Skeletal muscle tissue (tissue), 4 donors: ENCODE measurements around the gene SGCA. TPM values are rescaled to one million over a fixed set of nuclear protein-coding genes. Genes with fewer than 3 reads are reported as not detected.
A peak's percentile ranks its signal among the peaks of the same experiment; 100 is the strongest.

Experiments
- H3K27ac ChIP-seq: one replicate; pipeline ENCODE4 v1.7.0; 2013; ENCODE audit warnings: mild to moderate bottlenecking, low read depth, low read length, inconsistent platforms
- H3K27me3 ChIP-seq, 3 donors: one replicate each; pipeline ENCODE4 v1.7.0; 2013; ENCODE audit warnings: low read length in 3 of 3; ENCODE audit not compliant: control insufficient read depth in 3 of 3, insufficient read depth in 3 of 3
- H3K36me3 ChIP-seq, 3 donors: one replicate each; pipeline ENCODE4 v1.7.0; 2013; ENCODE audit warnings: low read length in 3 of 3; ENCODE audit not compliant: control insufficient read depth in 3 of 3, insufficient read depth in 3 of 3
- H3K4me1 ChIP-seq, 3 donors: one replicate each; pipeline ENCODE4 v1.7.0; 2013; ENCODE audit warnings: low read length in 3 of 3, mild to moderate bottlenecking in 3 of 3; ENCODE audit not compliant: control insufficient read depth in 3 of 3, insufficient read depth in 3 of 3
- H3K4me3 ChIP-seq, 3 donors: one replicate each; pipeline ENCODE4 v1.7.0; 2013; ENCODE audit warnings: low read length in 3 of 3
- H3K9ac ChIP-seq, 3 donors: one replicate each; pipeline ENCODE4 v1.7.0; 2013; ENCODE audit warnings: low read length in 3 of 3, mild to moderate bottlenecking in 3 of 3, moderate library complexity in 2 of 3, low read depth in 1 of 3
- H3K9me3 ChIP-seq, 3 donors: one replicate each; pipeline ENCODE4 v1.7.0; 2013; ENCODE audit warnings: low read length in 3 of 3; ENCODE audit not compliant: control insufficient read depth in 3 of 3
- total RNA-seq: library from RNA; depleted of rRNA; stranded (reverse); fragments of >200 nt; gene quantifications from one replicate; pipeline ENCODE4 v1.2.3, GENCODE V29; 2014
- donor health status: Osteomylitis.

Gene SGCA
- total RNA-seq, 1 donor from 2014 or later = 158 TPM

DNA sequence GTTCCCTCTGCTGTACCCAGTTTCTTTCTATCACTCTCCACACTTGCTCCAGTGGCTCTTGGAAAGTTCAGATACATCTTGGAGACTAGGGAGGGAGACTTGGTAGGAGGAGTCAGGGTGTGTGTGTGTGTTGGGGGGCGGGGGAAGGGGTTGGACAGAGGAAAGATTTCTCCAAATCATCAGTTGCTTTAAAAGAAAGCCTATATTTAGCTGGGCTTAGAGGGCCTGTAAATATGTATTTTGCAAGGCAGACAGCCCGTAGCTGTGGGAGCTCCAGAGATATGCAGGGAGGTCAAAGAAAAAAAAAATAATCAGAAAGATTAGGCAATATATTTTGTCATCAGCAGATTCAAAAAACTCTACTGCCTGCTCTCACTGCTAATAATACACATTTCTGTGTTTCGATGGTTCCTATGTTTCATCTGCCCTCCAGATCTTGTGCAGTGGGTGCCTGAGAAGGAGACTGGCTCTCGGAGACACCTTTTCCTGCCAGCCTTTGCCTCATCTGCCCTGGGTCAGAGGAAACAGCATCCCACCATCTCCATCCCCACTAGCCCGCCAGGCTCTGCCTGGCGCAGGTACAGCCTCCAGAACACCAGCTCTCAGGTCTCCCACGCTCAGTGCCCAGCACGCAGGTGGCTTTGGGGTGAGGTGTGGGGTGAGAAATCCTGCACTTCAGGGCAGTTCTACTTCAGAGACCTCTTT is 10.5 kb upstream of the SGCA start:
- H3K9ac ChIP-seq = peak overlapping the region; percentile 30 to 56 (median 40)
- peaks cover 45 to 51% (median 47%) of the 10 kb centered on the region in 3 donors for H3K4me1 ChIP-seq
- no peak overlapping the region for H3K4me3 ChIP-seq
- no peaks in the 10 kb centered on the region for H3K27me3 ChIP-seq
- H3K36me3 ChIP-seq = no peaks in the 10 kb centered on the region
- peak overlapping the region; percentile 84 for H3K27ac ChIP-seq
- no peaks in the 10 kb centered on the region for H3K9me3 ChIP-seq

DNA sequence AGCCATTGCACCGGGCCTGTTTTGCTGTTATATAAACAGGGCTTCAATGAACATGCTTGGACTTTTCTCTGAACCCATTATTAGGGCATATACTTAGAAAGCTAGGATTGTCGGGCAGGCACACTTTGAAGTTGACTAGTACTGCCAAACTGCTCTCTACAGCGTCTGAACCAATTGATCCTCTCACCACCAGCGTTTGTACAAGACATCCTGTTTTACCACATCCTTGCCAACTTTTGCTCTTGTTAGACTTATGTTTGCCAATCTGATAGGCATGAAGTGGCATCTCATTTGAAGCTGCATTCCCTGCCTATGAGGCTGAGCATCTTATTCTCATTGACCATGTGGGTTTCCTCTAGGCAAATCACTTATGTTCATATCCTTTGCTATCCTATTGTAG is 7.9 kb upstream of the SGCA start:
- peaks cover 43 to 53% (median 45%) of the 10 kb centered on the region in 3 donors for H3K4me1 ChIP-seq

DNA sequence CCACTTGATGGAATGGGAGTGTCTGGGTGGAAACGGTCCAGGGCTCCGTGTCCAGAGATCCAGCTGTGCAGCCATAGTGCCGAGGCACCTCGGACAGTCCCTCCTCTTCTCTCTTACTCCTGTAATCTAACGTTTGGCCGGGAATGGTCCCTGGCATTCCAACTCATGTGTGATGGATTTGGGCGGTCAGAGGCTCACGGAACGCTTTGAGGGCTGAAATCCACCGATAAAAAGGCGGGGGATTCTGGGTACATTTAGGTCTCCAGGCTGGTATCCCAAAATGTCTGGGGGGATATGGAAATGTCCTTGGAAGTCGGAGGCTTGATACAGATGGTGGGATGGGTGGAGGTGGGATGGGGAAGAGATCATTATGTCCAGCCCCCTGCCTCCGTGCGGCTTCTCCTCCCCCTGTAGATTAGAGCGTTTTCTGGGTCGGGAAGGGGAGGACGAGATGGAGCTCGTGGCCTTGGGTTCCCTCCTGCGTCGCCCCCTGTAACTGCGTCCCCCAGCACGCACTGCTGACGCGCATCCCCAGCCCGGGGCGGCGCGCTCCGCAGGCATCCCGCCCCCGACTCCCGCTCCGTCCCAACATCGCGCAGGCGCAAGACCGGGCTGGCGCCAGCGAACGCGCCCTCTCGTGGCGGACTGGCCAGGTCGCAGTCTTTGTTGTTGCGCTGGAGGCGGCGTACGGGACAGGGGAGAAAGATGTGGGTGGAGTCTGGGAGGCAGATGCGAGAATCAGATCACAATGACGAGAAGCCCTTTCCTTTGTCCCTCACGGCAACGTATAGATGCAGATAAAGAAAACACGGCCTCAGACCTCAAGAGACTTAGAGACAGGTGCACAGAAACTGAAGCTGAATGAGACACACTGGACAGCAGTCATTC is 4.5 kb upstream of the SGCA start:
- H3K9me3 ChIP-seq = no peaks in the 10 kb centered on the region
- peak overlapping the region; percentile 74 to 85 (median 84) for H3K4me3 ChIP-seq
- H3K27me3 ChIP-seq = no peaks in the 10 kb centered on the region
- peaks cover 40 to 55% (median 42%) of the 10 kb centered on the region in 3 donors for H3K4me1 ChIP-seq
- H3K27ac ChIP-seq = peak overlapping the region; percentile 21
- H3K9ac ChIP-seq = peak overlapping the region; percentile 50 to 86 (median 75)
- no peaks in the 10 kb centered on the region for H3K36me3 ChIP-seq

More for the DNA sequence above, 7.9 kb upstream of the SGCA start:
- Histone ChIP-seq H3K36me3 (no peaks in the 10 kb centered on the region), H3K9me3 (no peaks in the 10 kb centered on the region), H3K9ac (no peak overlapping the region), H3K27ac (no peak overlapping the region), H3K4me3 (no peak overlapping the region), H3K27me3 (no peaks in the 10 kb centered on the region)

DNA sequence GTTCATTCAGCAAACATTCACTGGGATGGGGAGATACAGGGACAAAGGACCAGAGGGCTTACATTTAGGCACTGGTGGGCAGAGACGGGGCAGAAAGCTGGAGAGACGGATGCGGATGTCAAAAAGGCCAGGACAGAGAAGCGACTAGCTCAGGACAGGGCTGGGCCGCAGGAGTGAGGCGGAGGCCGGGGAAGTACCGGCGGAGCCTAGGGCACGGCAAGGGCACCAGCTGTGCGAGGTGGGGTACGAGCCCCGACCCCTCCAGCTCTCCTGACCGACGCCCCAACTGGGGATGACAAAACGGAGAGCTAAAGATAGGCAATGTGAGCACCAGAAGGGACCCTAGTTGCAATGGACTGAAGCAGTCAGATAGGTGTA is 3.9 kb upstream of the SGCA start:
- Histone ChIP-seq H3K4me1 (peaks cover 42 to 60% (median 43%) of the 10 kb centered on the region in 3 donors), H3K4me3 (peak overlapping the region; percentile 74 to 85 (median 84)), H3K27me3 (no peaks in the 10 kb centered on the region), H3K9me3 (no peaks in the 10 kb centered on the region), H3K27ac (no peak overlapping the region), H3K9ac (peak overlapping the region in 2 of 3 donors; percentile 2 to 38), H3K36me3 (no peaks in the 10 kb centered on the region)

DNA sequence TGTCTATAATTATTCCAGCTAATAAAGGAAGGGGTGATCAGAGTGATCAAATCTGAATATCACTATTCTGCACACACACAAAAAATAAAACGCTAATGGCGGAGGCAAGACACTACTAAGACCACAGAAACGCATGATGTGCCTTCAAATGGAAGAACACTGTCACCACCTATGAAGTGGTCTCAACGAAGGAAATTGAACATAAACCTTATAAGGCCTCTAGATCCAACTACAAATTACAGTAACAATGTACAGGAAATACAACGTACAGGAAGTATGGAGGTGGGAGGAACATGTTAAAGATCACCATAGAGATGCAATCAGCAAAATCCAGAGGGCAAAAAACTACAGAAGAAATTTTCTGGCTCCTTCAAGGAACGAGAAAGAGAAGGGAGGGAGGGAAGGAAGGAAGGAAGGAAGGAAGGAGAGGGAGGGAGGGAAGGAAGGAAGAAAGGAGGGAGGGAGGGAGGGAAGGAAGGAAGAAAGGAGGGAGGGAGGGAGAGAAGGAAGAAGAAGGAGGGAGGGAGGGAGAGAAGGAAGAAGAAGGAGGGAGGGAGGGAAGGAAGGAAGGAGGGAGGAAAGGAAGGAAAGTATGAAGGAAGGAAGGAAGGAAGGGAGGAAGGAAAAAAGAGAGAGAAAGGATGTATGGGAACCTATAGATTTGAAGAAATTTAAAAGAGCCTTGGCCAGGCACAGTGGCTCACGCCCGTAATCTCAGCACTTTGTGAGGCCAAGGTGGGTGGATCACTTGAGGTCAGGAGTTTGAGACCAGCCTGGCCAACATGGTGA is 3.1 kb upstream of the SGCA start:
- Histone ChIP-seq H3K4me1 (peaks cover 44 to 67% (median 51%) of the 10 kb centered on the region in 3 donors), H3K27me3 (no peaks in the 10 kb centered on the region), H3K9ac (no peak overlapping the region), H3K9me3 (no peaks in the 10 kb centered on the region), H3K36me3 (no peaks in the 10 kb centered on the region), H3K27ac (no peak overlapping the region), H3K4me3 (no peak overlapping the region)

DNA sequence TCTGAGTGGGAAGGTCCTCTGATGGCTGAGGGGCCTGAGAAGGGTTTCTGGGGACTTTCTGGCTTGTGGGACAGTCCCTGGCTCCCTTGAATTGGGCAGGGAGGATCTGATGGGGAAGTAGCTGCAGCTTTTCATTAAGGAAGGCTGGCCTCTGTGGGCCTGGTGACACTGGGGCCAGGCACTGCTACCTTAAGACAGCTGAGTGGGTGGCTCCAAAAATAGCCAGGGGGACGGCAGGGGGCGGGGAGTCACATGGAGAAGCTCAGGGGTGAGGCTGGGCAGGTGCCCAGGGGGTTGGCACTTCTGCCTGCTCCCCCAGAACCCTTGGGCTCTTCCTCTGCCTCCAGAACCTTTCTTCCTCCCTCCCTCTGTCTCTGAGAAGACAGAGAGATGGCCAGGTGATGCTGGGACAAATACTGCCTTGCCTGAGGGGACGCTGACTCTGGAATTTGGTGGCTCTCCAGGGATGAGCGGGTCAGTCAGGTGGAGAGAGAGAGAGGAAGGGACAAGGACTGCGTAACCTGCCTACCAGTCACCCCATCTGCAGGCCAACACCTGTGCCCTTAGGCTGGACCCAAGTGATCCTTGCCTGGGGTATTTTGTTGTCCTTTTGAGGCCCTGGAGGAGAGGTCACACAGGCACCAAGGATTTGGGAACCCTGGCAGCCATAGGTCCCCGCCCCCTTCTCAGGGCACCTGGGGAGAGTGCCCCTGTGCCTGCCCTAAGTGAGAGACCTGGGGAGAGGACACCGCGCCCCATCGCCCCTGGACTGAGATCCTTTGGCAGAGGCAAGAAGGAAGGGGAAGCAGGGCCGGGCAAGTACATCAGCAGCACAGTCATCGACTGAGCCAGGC is 1.7 kb upstream of the SGCA start:
- Histone ChIP-seq H3K27ac (peak overlapping the region; percentile 98), H3K4me3 (peak overlapping the region in 2 of 3 donors; percentile 74 to 91), H3K9ac (peak overlapping the region; percentile 41 to 100 (median 47)), H3K27me3 (no peaks in the 10 kb centered on the region), H3K4me1 (peaks cover 54 to 74% (median 65%) of the 10 kb centered on the region in 3 donors), H3K36me3 (peaks cover 5 to 12% (median 6%) of the 10 kb centered on the region in 3 donors), H3K9me3 (no peaks in the 10 kb centered on the region)

DNA sequence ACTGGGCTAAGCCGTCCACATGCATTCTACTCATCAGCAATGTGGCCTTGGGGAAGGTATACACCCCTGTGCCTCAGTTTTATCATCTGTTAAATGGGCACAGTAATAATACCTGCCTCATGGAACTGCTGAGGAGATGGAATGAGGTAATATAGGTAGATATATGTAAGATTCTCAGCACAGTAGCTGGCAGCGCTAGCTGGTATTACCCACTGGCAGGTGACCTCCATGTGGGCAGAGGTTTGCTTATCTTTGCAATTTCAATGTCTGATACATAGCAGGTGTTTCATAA is 1.2 kb upstream of the SGCA start:
- H3K9me3 ChIP-seq = no peaks in the 10 kb centered on the region
- H3K4me3 ChIP-seq = peak overlapping the region; percentile 74 to 91 (median 82)
- H3K27me3 ChIP-seq = no peaks in the 10 kb centered on the region
- H3K36me3 ChIP-seq = peaks cover 8 to 16% (median 12%) of the 10 kb centered on the region in 3 donors
- peak overlapping the region; percentile 98 for H3K27ac ChIP-seq
- peaks cover 60 to 80% (median 71%) of the 10 kb centered on the region in 3 donors for H3K4me1 ChIP-seq
- H3K9ac ChIP-seq = peak overlapping the region; percentile 24 to 100 (median 97)

DNA sequence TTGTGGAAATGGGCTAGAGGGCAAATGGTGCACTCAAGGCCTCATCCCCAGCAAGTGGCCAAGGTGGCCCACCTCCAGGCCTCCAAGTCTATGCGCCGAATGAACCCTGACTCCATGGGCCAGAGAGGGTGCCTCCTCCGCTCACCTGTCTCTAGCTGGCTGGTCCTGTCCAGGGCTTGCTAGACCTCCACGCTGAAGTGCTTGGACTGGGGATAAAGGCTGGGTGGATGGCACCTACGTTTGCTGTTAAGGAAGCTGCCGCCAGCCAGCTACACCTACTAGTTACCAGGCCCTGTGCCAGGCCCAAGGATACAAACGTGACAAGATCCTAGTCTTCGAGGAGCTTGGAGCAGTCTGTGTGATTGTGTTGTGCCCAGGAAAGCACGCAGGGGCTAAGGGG is 739 bp upstream of the SGCA start:
- H3K27ac ChIP-seq = peak overlapping the region; percentile 98
- H3K4me3 ChIP-seq = peak overlapping the region; percentile 74 to 91 (median 82)
- H3K27me3 ChIP-seq = no peaks in the 10 kb centered on the region
- H3K36me3 ChIP-seq = peaks cover 12 to 20% (median 16%) of the 10 kb centered on the region in 3 donors
- peaks cover 64 to 84% (median 75%) of the 10 kb centered on the region in 3 donors for H3K4me1 ChIP-seq
- H3K9ac ChIP-seq = peak overlapping the region; percentile 97 to 100 (median 100)
- H3K9me3 ChIP-seq = no peaks in the 10 kb centered on the region

DNA sequence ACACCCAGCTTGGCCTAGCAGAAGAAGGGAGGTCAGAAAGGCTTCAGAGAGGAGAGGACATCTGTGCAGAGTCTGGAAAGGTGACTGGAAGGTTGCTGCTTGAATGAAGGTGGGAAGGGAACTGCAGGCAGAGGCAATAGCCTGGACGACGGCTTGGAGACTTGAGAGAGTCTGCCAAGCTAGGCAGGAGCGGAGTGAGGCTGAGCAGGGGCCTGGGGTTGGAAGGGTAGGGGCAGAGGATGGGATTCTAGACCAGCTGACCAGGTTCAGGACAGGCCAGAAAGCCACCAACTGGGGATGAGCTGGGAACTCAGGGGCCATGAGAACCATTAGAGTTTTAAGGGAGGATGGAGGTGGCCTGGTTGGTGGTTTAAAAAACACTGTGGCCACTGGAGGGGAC is 339 bp upstream of the SGCA start:
- Histone ChIP-seq H3K4me1 (peaks cover 68 to 88% (median 79%) of the 10 kb centered on the region in 3 donors), H3K9me3 (no peaks in the 10 kb centered on the region), H3K36me3 (peaks cover 16 to 24% (median 20%) of the 10 kb centered on the region in 3 donors), H3K9ac (peak overlapping the region; percentile 97 to 100 (median 100)), H3K27me3 (no peaks in the 10 kb centered on the region), H3K27ac (peak overlapping the region; percentile 98), H3K4me3 (peak overlapping the region; percentile 74 to 91 (median 82))
